GM21390 (cell line): Measurements from ENCODE around the gene ADAP2.
"Not testable (repeated sequence)": the region's sequence is repeated elsewhere in the genome, so short reads cannot be mapped to it uniquely, and the experiment has no call there.

Experiments
- ATAC-seq: cut with Tn5 transposase; IDR thresholded peaks from one replicate; pipeline ENCODE4 v1.9.1; 2021; ENCODE audit not compliant: unreplicated experiment

Gene ADAP2

DNA sequence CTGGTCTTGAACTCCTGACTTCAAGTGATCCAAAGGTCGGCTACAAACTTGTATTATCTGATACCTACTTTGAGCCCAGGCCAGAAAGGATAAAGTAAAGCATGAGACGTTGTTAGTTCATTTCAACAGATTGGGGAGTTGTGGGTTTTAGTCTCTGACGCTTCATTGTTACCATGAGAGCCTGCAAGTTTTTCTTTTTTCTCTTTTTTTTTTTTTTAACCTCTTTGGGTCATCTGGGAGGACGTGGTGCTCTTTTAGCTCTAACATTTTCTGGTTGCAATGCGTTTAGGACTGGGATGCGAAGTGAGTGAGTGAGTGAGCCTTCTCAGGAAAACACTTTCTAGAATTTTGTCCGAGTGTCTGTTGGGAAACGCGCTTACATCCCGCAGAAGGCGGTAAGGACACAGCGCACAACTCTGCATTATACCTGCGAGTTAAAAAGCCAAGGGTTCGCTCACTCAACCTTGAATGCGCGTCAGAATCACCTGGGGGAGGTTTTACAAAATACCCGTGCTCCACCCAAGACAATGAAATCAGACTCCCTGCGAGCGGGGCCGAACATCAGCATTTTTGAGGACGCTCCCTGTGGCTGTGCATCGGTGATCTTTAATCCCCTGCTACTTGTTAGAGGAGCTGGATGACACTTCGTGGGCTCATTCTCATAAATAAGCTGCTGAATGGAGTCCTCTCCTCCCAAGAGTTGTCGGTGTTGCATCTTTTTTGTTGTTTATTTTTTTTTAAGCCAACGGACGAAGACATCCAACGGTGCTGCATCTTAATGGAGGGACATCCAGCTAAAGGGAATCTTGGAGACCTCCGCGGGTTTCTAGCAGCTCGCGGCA, 48.5 kb downstream of the ADAP2 start:
- peak; percentile 6 for ATAC-seq

DNA sequence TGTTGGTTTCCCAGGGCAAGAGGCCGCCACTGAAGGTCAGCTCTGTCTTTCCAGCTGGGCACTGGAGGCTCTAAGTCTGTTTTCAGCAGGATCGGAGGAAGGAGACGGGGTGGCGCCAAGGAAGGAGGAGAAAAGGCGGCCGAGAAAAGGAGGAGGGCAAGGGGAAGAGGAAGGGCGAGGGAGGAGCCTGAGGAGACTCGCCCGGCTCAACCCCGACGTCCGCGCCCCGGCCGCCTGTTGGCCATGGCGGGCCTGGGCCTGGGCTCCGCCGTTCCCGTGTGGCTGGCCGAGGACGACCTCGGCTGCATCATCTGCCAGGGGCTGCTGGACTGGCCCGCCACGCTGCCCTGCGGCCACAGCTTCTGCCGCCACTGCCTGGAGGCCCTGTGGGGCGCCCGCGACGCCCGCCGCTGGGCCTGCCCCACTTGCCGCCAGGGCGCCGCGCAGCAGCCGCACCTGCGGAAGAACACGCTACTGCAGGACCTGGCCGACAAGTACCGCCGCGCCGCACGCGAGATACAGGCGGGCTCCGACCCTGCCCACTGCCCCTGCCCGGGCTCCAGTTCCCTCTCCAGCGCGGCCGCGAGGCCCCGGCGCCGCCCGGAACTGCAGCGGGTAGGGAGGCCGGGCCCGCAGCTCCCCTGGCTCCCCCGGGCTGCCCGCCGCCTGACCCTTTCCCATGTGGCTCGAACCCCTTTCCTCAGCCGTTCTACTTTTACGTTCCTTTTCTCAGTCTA, 49.3 kb downstream of the ADAP2 start, which contains the start of gene RNF135:
TSS of gene RNF135 (plus strand) at position 209 of the 737 bp plus-strand sequence. CDS start at position 244, 35 bp downstream.
- peak; percentile 66 for ATAC-seq

- ATAC-seq = no peak
Observed at GRCh38 chr17:30975042-30975820, 53.5 kb downstream of the ADAP2 start.

DNA sequence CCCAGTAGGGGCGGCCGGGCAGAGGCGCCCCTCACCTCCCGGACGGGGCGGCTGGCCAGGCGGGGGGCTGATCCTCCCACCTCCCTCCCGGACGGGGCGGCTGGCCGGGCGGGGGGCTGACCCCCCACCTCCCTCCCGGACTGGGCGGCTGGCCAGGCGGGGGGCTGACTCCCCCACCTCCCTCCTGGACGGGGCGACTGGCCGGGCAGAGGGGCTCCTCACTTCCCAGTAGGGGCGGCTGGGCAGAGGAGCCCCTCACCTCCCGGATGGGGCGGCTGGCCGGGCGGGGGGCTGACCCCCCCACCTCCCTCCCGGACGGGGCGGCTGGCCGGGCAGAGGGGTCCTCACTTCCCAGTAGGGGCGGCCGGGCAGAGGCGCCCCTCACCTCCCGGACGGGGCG, 58.2 kb downstream of the ADAP2 start:
- not testable (repeated sequence) for ATAC-seq

- ATAC-seq = no peak
Observed at GRCh38 chr17:30981531-30982519, 60.1 kb downstream of the ADAP2 start.

DNA sequence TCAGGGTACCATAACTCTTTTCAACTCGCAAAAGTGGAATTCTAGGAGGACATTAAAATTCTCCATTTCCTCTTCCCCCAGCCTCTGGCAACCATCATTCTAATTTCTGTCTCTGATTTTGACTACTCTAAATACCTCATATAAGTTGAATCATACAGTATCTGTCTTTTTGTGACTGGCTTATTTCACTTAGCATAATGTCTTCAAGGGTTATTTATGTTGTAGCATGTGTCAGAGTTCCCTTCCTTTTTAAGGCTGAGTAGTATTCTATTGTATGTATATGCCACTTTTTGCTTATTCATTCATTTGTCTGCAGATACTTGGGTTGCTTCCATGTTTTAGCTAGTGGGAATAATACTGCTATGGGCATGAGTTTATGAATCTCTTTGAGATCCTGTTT, 61.1 kb downstream of the ADAP2 start:
- no peak for ATAC-seq

GRCh38 chr17:30990458-30990857, 68.7 kb downstream of the ADAP2 start:
- no peak for ATAC-seq

DNA sequence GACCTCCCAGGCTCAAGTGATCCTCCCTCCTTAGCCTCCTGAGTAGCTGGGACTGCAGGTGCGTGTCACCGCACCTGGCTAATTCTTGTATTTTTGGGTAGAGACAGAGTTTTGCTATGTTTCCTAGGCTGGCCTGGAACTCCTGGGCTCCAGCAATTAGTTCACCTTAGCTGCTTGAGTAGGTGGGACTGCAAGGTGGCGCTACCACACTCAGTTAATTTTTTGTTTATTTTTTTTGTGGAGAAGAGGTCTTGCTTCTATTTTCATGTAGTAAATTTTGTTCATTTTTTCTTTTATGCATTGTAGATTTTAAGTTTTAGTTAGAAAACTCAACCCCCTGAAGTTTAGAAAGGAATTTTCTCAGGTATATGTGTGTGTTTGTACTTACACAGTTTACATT, 70.8 kb downstream of the ADAP2 start:
- no peak for ATAC-seq

DNA sequence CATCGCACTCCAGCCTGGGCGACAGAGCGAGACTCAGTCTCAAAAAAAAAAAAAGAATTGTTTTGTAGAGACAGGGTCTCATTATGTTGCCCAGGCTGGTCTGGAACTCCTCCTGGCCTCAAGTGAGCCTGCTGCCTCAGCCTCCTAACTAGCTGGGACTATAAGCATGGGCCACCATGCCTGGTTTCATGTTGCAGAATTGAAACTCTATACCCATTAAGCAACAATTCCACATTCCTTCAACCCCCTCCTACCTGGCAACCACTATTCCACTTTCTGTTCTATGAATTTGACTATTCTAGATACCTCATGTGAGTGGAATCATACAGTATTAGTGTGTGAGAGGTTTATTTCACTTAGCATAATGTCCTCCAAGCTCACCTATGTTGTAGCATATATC, 73.6 kb downstream of the ADAP2 start:
- ATAC-seq = no peak

- ATAC-seq = no peak
Observed at GRCh38 chr17:30996486-30996885, 74.7 kb downstream of the ADAP2 start.

- ATAC-seq = no peak
Observed at GRCh38 chr17:30997270-30997669, 75.5 kb downstream of the ADAP2 start.

- no peak for ATAC-seq
Observed at GRCh38 chr17:30997842-30998241, 76.1 kb downstream of the ADAP2 start.

- no peak for ATAC-seq
Observed at GRCh38 chr17:31002047-31002446, 80.3 kb downstream of the ADAP2 start.

- no peak for ATAC-seq
Observed at GRCh38 chr17:31003225-31003866, 81.6 kb downstream of the ADAP2 start.

DNA sequence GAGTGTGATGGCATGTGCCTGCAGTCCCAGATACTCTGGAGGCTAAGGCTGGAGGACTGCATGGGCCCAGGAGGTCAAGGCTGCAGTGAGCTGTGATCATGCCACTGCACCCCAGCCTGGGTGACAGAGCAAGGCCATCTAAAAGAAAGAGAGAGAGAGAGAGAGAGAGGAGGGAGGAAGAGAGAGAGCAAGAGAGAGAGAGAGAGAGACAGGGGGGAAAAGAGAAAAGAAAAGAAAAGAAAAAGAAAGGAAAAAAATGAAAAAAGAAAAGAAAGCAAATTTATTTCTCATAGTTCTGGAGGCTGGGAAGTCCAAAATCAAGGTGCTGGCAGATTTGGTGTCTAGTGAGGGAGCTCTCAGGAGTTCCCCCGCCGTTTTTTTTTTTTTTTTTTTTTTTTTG, 82.4 kb downstream of the ADAP2 start:
- ATAC-seq = no peak

DNA sequence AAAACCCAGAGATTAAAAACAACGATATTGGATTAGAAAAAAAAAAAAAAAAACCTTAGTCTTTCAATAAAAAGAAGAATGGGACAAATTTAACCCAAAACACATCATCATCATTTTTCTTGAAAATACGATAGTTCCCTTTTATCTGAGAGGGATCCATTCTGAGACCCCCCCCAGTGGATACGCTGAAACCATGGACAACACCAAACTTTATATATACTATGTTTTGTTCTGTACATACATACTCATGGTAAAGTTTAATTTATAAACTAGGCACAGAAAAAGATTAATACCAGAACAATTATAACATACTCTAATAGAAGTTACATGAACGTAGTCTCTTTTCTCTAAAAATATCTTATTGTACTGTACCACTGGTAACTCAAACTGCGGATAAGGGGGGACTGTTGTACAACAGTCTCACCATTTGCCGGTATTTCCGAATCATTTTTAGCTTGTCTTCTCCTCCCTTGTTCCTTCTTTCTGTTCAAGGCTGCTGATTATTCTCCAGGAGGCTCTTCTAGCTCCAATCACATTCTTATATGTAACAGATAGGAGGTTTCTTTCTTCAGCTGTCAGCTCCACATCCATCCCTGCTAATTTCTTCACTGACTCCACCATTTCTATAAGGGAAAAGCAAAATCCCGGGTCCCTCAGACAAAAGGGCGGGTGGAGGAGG, 86.1 kb downstream of the ADAP2 start:
- no peak for ATAC-seq

GRCh38 chr17:31008374-31009041, 86.8 kb downstream of the ADAP2 start:
- peak; percentile 42 for ATAC-seq
